Measurements from ENCODE around the gene PTCH1. TPM values are rescaled to one million over a fixed set of nuclear protein-coding genes. Genes with fewer than 3 reads are reported as not detected.

PTCH1 gene
- total and polyA plus RNA-seq, 2 experiments from 2014 or later = 21.4 to 34.1 TPM

GRCh38 chr9:95420518-95420917, 96.3 kb downstream of the PTCH1 start:
- H3K27ac Mint-ChIP-seq = no peak overlapping the region
- Histone ChIP-seq H3K79me2 (replicated peaks; ENCODE audit: insufficient read depth) (peaks cover 4% of the 10 kb centered on the region; the same call in 1 of the 2 replicates), H3K4me3 (no peak overlapping the region), H3K36me3 (ENCODE audit: insufficient read depth) (no peaks in the 10 kb centered on the region), H3K27me3 (ENCODE audit: insufficient read depth) (no peaks in the 10 kb centered on the region), H4K20me1 (replicated peaks; ENCODE audit: insufficient read depth) (no peaks in the 10 kb centered on the region), H3K9me2 (ENCODE audit: insufficient read depth) (peaks cover 3% of the 10 kb centered on the region; the same call in 1 of the 2 replicates), H3K4me2 (no peak overlapping the region), H2AFZ (no peak overlapping the region), H3F3A (replicated peaks; ENCODE audit: low read depth) (no peaks in the 10 kb centered on the region), H3K4me1 (ENCODE audit: insufficient read depth) (peaks cover 3% of the 10 kb centered on the region; the same call in 1 of the 2 replicates), H3K27ac (ENCODE audit: low read depth) (no peak overlapping the region)
- ATAC-seq (no peak), DNase-seq (ENCODE audit: low spot score) (no peak)
- no peak overlapping the region for H3K4me3 Mint-ChIP-seq
- 0 out of 3 replicates have a peak, but pooled peaks cover under 1% of the 10 kb centered on the region for H3K4me1 Mint-ChIP-seq
- H3K27me3 Mint-ChIP-seq (ENCODE audit: insufficient read depth, low read depth, poor library complexity) = no peaks in the 10 kb centered on the region
- peaks cover 46% of the 10 kb centered on the region for H3K36me3 Mint-ChIP-seq (ENCODE audit: low read depth)
- TF ChIP-seq POLR2AphosphoS5 (IDR thresholded peaks at IDR 0.05; ENCODE audit: low read depth) (no peak), ZNF462 (CRISPR knock-in tag; IDR thresholded peaks at IDR 0.05) (no peak), ZNF331 (CRISPR knock-in tag; IDR thresholded peaks at IDR 0.05; ENCODE audit: low read depth) (no peak), STAT1 (IDR thresholded peaks at IDR 0.05; ENCODE audit: unreplicated experiment) (no peak), EZH2phosphoT487 (IDR thresholded peaks at IDR 0.05; ENCODE audit: unreplicated experiment) (no peak), ZNF114 (CRISPR knock-in tag; IDR thresholded peaks at IDR 0.05) (no peak), CTCF (conservative IDR thresholded peaks at IDR 0.05; ENCODE audit: low read depth in 2 of 2) (no peak), EZH2 (IDR thresholded peaks at IDR 0.05; ENCODE audit: low read depth, unreplicated experiment) (no peak), CREB1 (CRISPR knock-in tag; IDR thresholded peaks at IDR 0.05; ENCODE audit: low read depth) (no peak), NANOG (IDR thresholded peaks at IDR 0.05; ENCODE audit: borderline replicate concordance) (no peak), JUNB (IDR thresholded peaks at IDR 0.05; ENCODE audit: unreplicated experiment) (no peak)
- TF ChIP-seq, protein P1, sequence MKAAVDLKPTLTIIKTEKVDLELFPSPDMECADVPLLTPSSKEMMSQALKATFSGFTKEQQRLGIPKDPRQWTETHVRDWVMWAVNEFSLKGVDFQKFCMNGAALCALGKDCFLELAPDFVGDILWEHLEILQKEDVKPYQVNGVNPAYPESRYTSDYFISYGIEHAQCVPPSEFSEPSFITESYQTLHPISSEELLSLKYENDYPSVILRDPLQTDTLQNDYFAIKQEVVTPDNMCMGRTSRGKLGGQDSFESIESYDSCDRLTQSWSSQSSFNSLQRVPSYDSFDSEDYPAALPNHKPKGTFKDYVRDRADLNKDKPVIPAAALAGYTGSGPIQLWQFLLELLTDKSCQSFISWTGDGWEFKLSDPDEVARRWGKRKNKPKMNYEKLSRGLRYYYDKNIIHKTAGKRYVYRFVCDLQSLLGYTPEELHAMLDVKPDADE (IDR thresholded peaks at IDR 0.05) = no peak
- TF ChIP-seq, protein P2, sequence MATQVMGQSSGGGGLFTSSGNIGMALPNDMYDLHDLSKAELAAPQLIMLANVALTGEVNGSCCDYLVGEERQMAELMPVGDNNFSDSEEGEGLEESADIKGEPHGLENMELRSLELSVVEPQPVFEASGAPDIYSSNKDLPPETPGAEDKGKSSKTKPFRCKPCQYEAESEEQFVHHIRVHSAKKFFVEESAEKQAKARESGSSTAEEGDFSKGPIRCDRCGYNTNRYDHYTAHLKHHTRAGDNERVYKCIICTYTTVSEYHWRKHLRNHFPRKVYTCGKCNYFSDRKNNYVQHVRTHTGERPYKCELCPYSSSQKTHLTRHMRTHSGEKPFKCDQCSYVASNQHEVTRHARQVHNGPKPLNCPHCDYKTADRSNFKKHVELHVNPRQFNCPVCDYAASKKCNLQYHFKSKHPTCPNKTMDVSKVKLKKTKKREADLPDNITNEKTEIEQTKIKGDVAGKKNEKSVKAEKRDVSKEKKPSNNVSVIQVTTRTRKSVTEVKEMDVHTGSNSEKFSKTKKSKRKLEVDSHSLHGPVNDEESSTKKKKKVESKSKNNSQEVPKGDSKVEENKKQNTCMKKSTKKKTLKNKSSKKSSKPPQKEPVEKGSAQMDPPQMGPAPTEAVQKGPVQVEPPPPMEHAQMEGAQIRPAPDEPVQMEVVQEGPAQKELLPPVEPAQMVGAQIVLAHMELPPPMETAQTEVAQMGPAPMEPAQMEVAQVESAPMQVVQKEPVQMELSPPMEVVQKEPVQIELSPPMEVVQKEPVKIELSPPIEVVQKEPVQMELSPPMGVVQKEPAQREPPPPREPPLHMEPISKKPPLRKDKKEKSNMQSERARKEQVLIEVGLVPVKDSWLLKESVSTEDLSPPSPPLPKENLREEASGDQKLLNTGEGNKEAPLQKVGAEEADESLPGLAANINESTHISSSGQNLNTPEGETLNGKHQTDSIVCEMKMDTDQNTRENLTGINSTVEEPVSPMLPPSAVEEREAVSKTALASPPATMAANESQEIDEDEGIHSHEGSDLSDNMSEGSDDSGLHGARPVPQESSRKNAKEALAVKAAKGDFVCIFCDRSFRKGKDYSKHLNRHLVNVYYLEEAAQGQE (IDR thresholded peaks at IDR 0.05; ENCODE audit: unreplicated experiment) = no peak
- peaks cover 27% of the 10 kb centered on the region for H3K9me3 Mint-ChIP-seq

Measured in GM23338 (cell line).